ENCODE results near the gene APBA3. TPM values are rescaled to one million over a fixed set of nuclear protein-coding genes. Genes with fewer than 3 reads are reported as not detected.

APBA3 gene
- total RNA-seq, 4 donors from 2014 or later, result 28.5 to 48.1 (median 41.8) TPM

- H3K36me3 ChIP-seq, result peaks cover 0 to 72% (median 0%) of the 10 kb centered on the region in 3 donors
- no peak for DNase-seq
- no peaks in the 10 kb centered on the region for H3K27me3 ChIP-seq
- no peak overlapping the region for H3K4me3 ChIP-seq
- no peaks in the 10 kb centered on the region for H3K9me3 ChIP-seq
- no peak overlapping the region for H3K27ac ChIP-seq
- no peak for TF ChIP-seq POLR2A (IDR thresholded peaks at IDR 0.05)
- TF ChIP-seq CTCF (IDR thresholded peaks at IDR 0.05), result no peak
- no peaks in the 10 kb centered on the region for H3K4me1 ChIP-seq
Measured at GRCh38 chr19:3751236-3751635, 10.3 kb downstream of the APBA3 start.

- Histone ChIP-seq H3K4me1 (no peaks in the 10 kb centered on the region), H3K27ac (no peak overlapping the region), H3K27me3 (no peaks in the 10 kb centered on the region), H3K36me3 (peaks cover 0 to 81% (median 0%) of the 10 kb centered on the region in 3 donors), H3K4me3 (no peak overlapping the region), H3K9me3 (no peaks in the 10 kb centered on the region)
- DNase-seq, result no peak
- no peak for TF ChIP-seq CTCF (IDR thresholded peaks at IDR 0.05)
- TF ChIP-seq POLR2A (IDR thresholded peaks at IDR 0.05), result no peak
Measured at GRCh38 chr19:3750211-3750610, 11.3 kb downstream of the APBA3 start.

GRCh38 chr19:3748965-3749364 is 12.5 kb downstream of the APBA3 start:
- no peak overlapping the region for H3K4me3 ChIP-seq
- H3K27me3 ChIP-seq, result no peaks in the 10 kb centered on the region
- H3K27ac ChIP-seq, result no peak overlapping the region
- no peaks in the 10 kb centered on the region for H3K4me1 ChIP-seq
- peaks cover 0 to 79% (median 0%) of the 10 kb centered on the region in 3 donors for H3K36me3 ChIP-seq
- no peaks in the 10 kb centered on the region for H3K9me3 ChIP-seq
- TF ChIP-seq CTCF (IDR thresholded peaks at IDR 0.05) (no peak), POLR2A (IDR thresholded peaks at IDR 0.05) (no peak)
- DNase-seq, result no peak

- no peak for TF ChIP-seq CTCF (IDR thresholded peaks at IDR 0.05)
- TF ChIP-seq POLR2A (IDR thresholded peaks at IDR 0.05), result no peak
- Histone ChIP-seq H3K27me3 (no peaks in the 10 kb centered on the region), H3K4me3 (no peak overlapping the region), H3K9me3 (no peaks in the 10 kb centered on the region), H3K36me3 (peaks cover 0 to 72% (median 0%) of the 10 kb centered on the region in 3 donors), H3K4me1 (no peaks in the 10 kb centered on the region), H3K27ac (no peak overlapping the region)
- DNase-seq, result no peak
Measured at GRCh38 chr19:3746371-3747056, 15.0 kb downstream of the APBA3 start.

GRCh38 chr19:3745363-3746045 is 16.0 kb downstream of the APBA3 start:
- Histone ChIP-seq H3K27ac (no peak overlapping the region), H3K4me1 (no peaks in the 10 kb centered on the region), H3K27me3 (no peaks in the 10 kb centered on the region), H3K4me3 (no peak overlapping the region), H3K9me3 (no peaks in the 10 kb centered on the region), H3K36me3 (peaks cover 0 to 71% (median 0%) of the 10 kb centered on the region in 3 donors)
- TF ChIP-seq CTCF (IDR thresholded peaks at IDR 0.05) (no peak), POLR2A (IDR thresholded peaks at IDR 0.05) (no peak)
- DNase-seq, result no peak

Data from Peyer's patch (tissue), 4 donors.